HG02970 (cell line): ENCODE data around the gene PCOLCE2.

Source experiments
- ATAC-seq: cut with Tn5 transposase; IDR thresholded peaks from one replicate; pipeline ENCODE4 v1.9.1; 2021; ENCODE audit warnings: mild to moderate bottlenecking, moderate library complexity, moderate number of reproducible peaks; ENCODE audit not compliant: unreplicated experiment, low FRiP score

Gene PCOLCE2

GRCh38 chr3:142818651-142819050 is 70.2 kb downstream of the PCOLCE2 start:
- ATAC-seq, result no peak

GRCh38 chr3:142817897-142818296 is 71.0 kb downstream of the PCOLCE2 start:
- ATAC-seq, result no peak

- ATAC-seq, result no peak
Measured at GRCh38 chr3:142817356-142817755, 71.5 kb downstream of the PCOLCE2 start.

- ATAC-seq, result no peak
Measured at GRCh38 chr3:142815803-142816202, 73.1 kb downstream of the PCOLCE2 start.

GRCh38 chr3:142809259-142809658 is 79.6 kb downstream of the PCOLCE2 start:
- ATAC-seq, result no peak

GRCh38 chr3:142808103-142808917 is 80.6 kb downstream of the PCOLCE2 start:
- ATAC-seq, result no peak

GRCh38 chr3:142802891-142803290 is 86.0 kb downstream of the PCOLCE2 start:
- ATAC-seq, result no peak

GRCh38 chr3:142801746-142802145 is 87.1 kb downstream of the PCOLCE2 start:
- ATAC-seq, result no peak

GRCh38 chr3:142796823-142797222 is 92.1 kb downstream of the PCOLCE2 start:
- no peak for ATAC-seq

- ATAC-seq, result no peak
Measured at GRCh38 chr3:142795332-142795731, 93.6 kb downstream of the PCOLCE2 start.

GRCh38 chr3:142794508-142794907 is 94.4 kb downstream of the PCOLCE2 start:
- no peak for ATAC-seq

GRCh38 chr3:142787719-142788118 is 101.2 kb downstream of the PCOLCE2 start:
- no peak for ATAC-seq

GRCh38 chr3:142785996-142786395 is 102.9 kb downstream of the PCOLCE2 start:
- no peak for ATAC-seq

- no peak for ATAC-seq
Measured at GRCh38 chr3:142784228-142784627, 104.7 kb downstream of the PCOLCE2 start.

GRCh38 chr3:142782616-142783015 is 106.3 kb downstream of the PCOLCE2 start:
- ATAC-seq, result no peak

- no peak for ATAC-seq
Measured at GRCh38 chr3:142779591-142779990, 109.3 kb downstream of the PCOLCE2 start.

GRCh38 chr3:142778541-142778940 is 110.3 kb downstream of the PCOLCE2 start:
- ATAC-seq, result no peak

- ATAC-seq, result no peak
Measured at GRCh38 chr3:142777927-142778326, 111.0 kb downstream of the PCOLCE2 start.

- no peak for ATAC-seq
Measured at GRCh38 chr3:142768338-142768737, 120.5 kb downstream of the PCOLCE2 start.
